Testis (tissue), 3 donors: ENCODE data around the gene CRIP2. TPM values are rescaled to one million over a fixed set of nuclear protein-coding genes. Genes with fewer than 3 reads are reported as not detected.

Source experiments
- DNase-seq: peaks from one replicate; pipeline ENCODE4 v3.0.0-alpha.2; 2019
- H3K27ac ChIP-seq, 2 donors: fragments of 200-600 bp; sonication (generic); one replicate each; pipeline ENCODE4 v1.5.1; 2019
- H3K27me3 ChIP-seq: fragments of 200-600 bp; sonication (generic); one replicate; pipeline ENCODE4 v1.5.1; 2019
- H3K36me3 ChIP-seq: fragments of 200-600 bp; sonication (generic); one replicate; pipeline ENCODE4 v1.5.1; 2017; ENCODE audit warnings: low read depth; ENCODE audit errors: missing control alignments
- H3K4me1 ChIP-seq: fragments of 200-600 bp; sonication (generic); one replicate; pipeline ENCODE4 v1.5.1; 2019
- H3K4me3 ChIP-seq, 2 donors: fragments of 200-600 bp; sonication (generic); one replicate each; pipeline ENCODE4 v1.5.1; 2017 to 2019
- H3K9me3 ChIP-seq: fragments of 200-600 bp; sonication (generic); one replicate; pipeline ENCODE4 v1.5.1; 2017
- CTCF ChIP-seq, 3 experiments: fragments of 450-650 bp in 2 of 3; fragments of 200-600 bp in 1 of 3; sonication (generic) in 1 of 3; IDR thresholded peaks; one replicate each; pipeline ENCODE4 v1.5.1; 2016 to 2019; ENCODE audit warnings: antibody characterized with exemption in 3 of 3, mild to moderate bottlenecking in 2 of 3, moderate library complexity in 1 of 3
- POLR2A ChIP-seq: fragments of 450-650 bp; IDR thresholded peaks from one replicate; pipeline ENCODE4 v1.6.1; 2017; ENCODE audit warnings: antibody characterized with exemption, mild to moderate bottlenecking, moderate library complexity
- WGBS, 2 donors: methylation state at CpG; one replicate each; pipeline ENCODE4 v1.1.5; 2018; 5-methylcytosine and 5-hydroxymethylcytosine counted together
- intact Hi-C: fragments of 100-400 bp; cut with DNase I; formaldehyde crosslinking; loops from one replicate; pipeline ENCODE4 v1.15.1; 2023; ENCODE audit warnings: low total_unique reads
- polyA plus RNA-seq: library from polyadenylated mRNA; stranded (reverse); fragments of 350-450 nt; fragmentation: Illumina TruSeq; extraction: RNeasy Lipid Tissue Mini Kit (QIAGEN cat#74804); gene quantifications from one replicate; pipeline ENCODE4 v1.2.3, GENCODE V29; 2014; ENCODE audit warnings: low read depth, low replicate concordance; ENCODE audit not compliant: insufficient read depth
- total RNA-seq, 2 donors: library from RNA; depleted of rRNA; stranded (reverse); fragments of >200 nt; gene quantifications; one replicate each; pipeline ENCODE4 v1.2.3, GENCODE V29; 2016

The CRIP2 gene
- total and polyA plus RNA-seq, 3 donors from 2014 or later: 114 to 159 (median 121) TPM

- Histone ChIP-seq H3K4me3 (no peak overlapping the region), H3K36me3 (no peaks in the 10 kb centered on the region), H3K9me3 (no peaks in the 10 kb centered on the region), H3K27ac (no peak overlapping the region), H3K4me1 (peaks cover 9% of the 10 kb centered on the region), H3K27me3 (no peaks in the 10 kb centered on the region)
- DNase-seq: no peak
- intact Hi-C loops: no loop called here
- no peak for TF ChIP-seq CTCF (IDR thresholded peaks at IDR 0.05)
- TF ChIP-seq POLR2A: no peak
- WGBS, 2 donors: 76 to 82% methylated on average over 11 to 17 of the region's 18 CpGs
Measured at GRCh38 chr14:105502446-105503295, 28.1 kb downstream of the CRIP2 start.

GRCh38 chr14:105503296-105503640, 28.6 kb downstream of the CRIP2 start:
- Histone ChIP-seq H3K27ac (no peak overlapping the region), H3K4me3 (no peak overlapping the region), H3K27me3 (no peaks in the 10 kb centered on the region), H3K4me1 (peaks cover 9% of the 10 kb centered on the region), H3K36me3 (no peaks in the 10 kb centered on the region), H3K9me3 (no peaks in the 10 kb centered on the region)
- intact Hi-C loops: no loop called here
- no peak for DNase-seq
- TF ChIP-seq POLR2A: no peak
- TF ChIP-seq CTCF (IDR thresholded peaks at IDR 0.05): no peak
- WGBS, 2 donors: 73 to 89% methylated on average over 6 to 7 of the region's 7 CpGs

- TF ChIP-seq POLR2A (no peak), CTCF (IDR thresholded peaks at IDR 0.05) (no peak)
- Histone ChIP-seq H3K27me3 (no peaks in the 10 kb centered on the region), H3K9me3 (no peaks in the 10 kb centered on the region), H3K27ac (no peak overlapping the region), H3K4me1 (peaks cover 6% of the 10 kb centered on the region), H3K36me3 (no peaks in the 10 kb centered on the region), H3K4me3 (no peak overlapping the region)
- no peak for DNase-seq
- WGBS, 2 donors: 70 to 72% methylated on average over 25 to 28 of the region's 29 CpGs
- intact Hi-C loops: no loop called here
Measured at GRCh38 chr14:105503935-105504692, 29.5 kb downstream of the CRIP2 start.

- no peak for TF ChIP-seq POLR2A
- TF ChIP-seq CTCF (IDR thresholded peaks at IDR 0.05): no peak
- Histone ChIP-seq H3K27ac (no peak overlapping the region), H3K27me3 (no peaks in the 10 kb centered on the region), H3K9me3 (no peaks in the 10 kb centered on the region), H3K4me3 (no peak overlapping the region), H3K36me3 (no peaks in the 10 kb centered on the region), H3K4me1 (no peaks in the 10 kb centered on the region)
- no peak for DNase-seq
- 92 to 94% methylated on average over 8 to 12 of the region's 16 CpGs for WGBS, 2 donors
- intact Hi-C loops: no loop called here
Measured at GRCh38 chr14:105505101-105505500, 30.5 kb downstream of the CRIP2 start.
